Activated CD4-positive, alpha-beta memory T cell treated with anti-CD3 and anti-CD28 coated beads for 36 hours (primary cell): Measurements from ENCODE around the gene ONECUT3. TPM values are rescaled to one million over a fixed set of nuclear protein-coding genes. Genes with fewer than 3 reads are reported as not detected.
"Not testable (repeated sequence)": the region's sequence is repeated elsewhere in the genome, so short reads cannot be mapped to it uniquely, and the experiment has no call there.

ENCODE experiments used
- CTCF ChIA-PET: fragments of 350-600 bp; sonication (Branson Sonifier 250); formaldehyde crosslinking; loops from one replicate; lab custom pipeline; 2021; ENCODE audit warnings: antibody characterized with exemption, inconsistent platforms; lab: Charles Lee
- POLR2A ChIA-PET: fragments of 350-600 bp; sonication (Branson Sonifier 250); formaldehyde crosslinking; loops from one replicate; lab custom pipeline; 2021; ENCODE audit warnings: antibody characterized with exemption; lab: Charles Lee
- DNase-seq: peaks from one replicate; pipeline ENCODE4 v3.0.0-alpha.2; 2020
- H3K27ac Mint-ChIP-seq: one replicate; pipeline ENCODE4 v1.8.0; 2021; ENCODE audit warnings: mixed read lengths
- H3K27me3 Mint-ChIP-seq: one replicate; pipeline ENCODE4 v1.8.0; 2021; ENCODE audit warnings: mixed read lengths
- H3K36me3 Mint-ChIP-seq: one replicate; pipeline ENCODE4 v1.8.0; 2021; ENCODE audit warnings: mixed read lengths
- H3K4me1 Mint-ChIP-seq: one replicate; pipeline ENCODE4 v1.8.0; 2021; ENCODE audit warnings: low read depth, mixed read lengths
- H3K4me3 Mint-ChIP-seq: one replicate; pipeline ENCODE4 v1.8.0; 2021; ENCODE audit warnings: mild to moderate bottlenecking, mixed read lengths
- H3K9me3 Mint-ChIP-seq: one replicate; pipeline ENCODE4 v1.8.0; 2021; ENCODE audit warnings: mixed read lengths
- intact Hi-C: fragments of 100-400 bp; cut with micrococcal nuclease; formaldehyde crosslinking; loops from one replicate; pipeline ENCODE4 v1.15.1; 2023
- total RNA-seq, 2 experiments: library from RNA; stranded (reverse); gene quantifications; one replicate each; pipeline ENCODE4 v1.2.3, GENCODE V29; 2021

ONECUT3 gene
- total RNA-seq, 2 experiments from 2014 or later = not detected

GRCh38 chr19:1796395-1797142 is 43.3 kb downstream of the ONECUT3 start:
- Mint-ChIP-seq H3K4me3 (no peak overlapping the region), H3K36me3 (no peaks in the 10 kb centered on the region), H3K27ac (no peak overlapping the region), H3K27me3 (peaks cover 15% of the 10 kb centered on the region), H3K4me1 (peaks cover 3% of the 10 kb centered on the region), H3K9me3 (no peaks in the 10 kb centered on the region)
- ChIA-PET CTCF (interaction anchor here (0.6 to 1.1 kb wide), 4 partner anchors 10 to 250 kb away, joined by 3 to 4 read pairs (median 4); no protein-coding TSS in a partner anchor), POLR2A (no interaction called here)
- intact Hi-C loops = no loop called here
- no peak for DNase-seq

- DNase-seq, H3K9me3 Mint-ChIP-seq, POLR2A ChIA-PET, H3K4me3 Mint-ChIP-seq, intact Hi-C loops, H3K36me3 Mint-ChIP-seq, H3K27ac Mint-ChIP-seq, H3K4me1 Mint-ChIP-seq: not testable (repeated sequence)
- peaks cover 15% of the 10 kb centered on the region for H3K27me3 Mint-ChIP-seq
- CTCF ChIA-PET = interaction anchor here (0.6 to 1.8 kb wide), 2 partner anchors 11 to 251 kb away, joined by 3 to 6 read pairs; no protein-coding TSS in a partner anchor
Measured at GRCh38 chr19:1797313-1797712, 44.0 kb downstream of the ONECUT3 start.

GRCh38 chr19:1799695-1800342 is 46.5 kb downstream of the ONECUT3 start:
- Mint-ChIP-seq H3K36me3 (no peaks in the 10 kb centered on the region), H3K9me3 (no peaks in the 10 kb centered on the region), H3K4me3 (no peak overlapping the region), H3K27ac (no peak overlapping the region), H3K4me1 (peaks cover 3% of the 10 kb centered on the region), H3K27me3 (peaks cover 8% of the 10 kb centered on the region)
- intact Hi-C loops = no loop called here
- ChIA-PET CTCF (interaction anchor here (2.7 kb wide), 1 partner anchor 26 kb away, joined by 12 read pairs; no protein-coding TSS in a partner anchor), POLR2A (no interaction called here)
- no peak for DNase-seq

- H3K27ac Mint-ChIP-seq = no peak overlapping the region
- ChIA-PET CTCF (interaction anchor here (1.3 kb wide), 1 partner anchor 21 kb away, joined by 4 read pairs; no protein-coding TSS in a partner anchor), POLR2A (no interaction called here)
- H3K27me3 Mint-ChIP-seq = no peaks in the 10 kb centered on the region
- intact Hi-C loops = no loop called here
- no peak overlapping the region for H3K4me3 Mint-ChIP-seq
- no peaks in the 10 kb centered on the region for H3K36me3 Mint-ChIP-seq
- no peak for DNase-seq
- H3K4me1 Mint-ChIP-seq = no peaks in the 10 kb centered on the region
- H3K9me3 Mint-ChIP-seq = no peaks in the 10 kb centered on the region
Measured at GRCh38 chr19:1804858-1805257, 51.6 kb downstream of the ONECUT3 start.

GRCh38 chr19:1805401-1806183 is 52.3 kb downstream of the ONECUT3 start:
- no peak for DNase-seq
- Mint-ChIP-seq H3K27me3 (no peaks in the 10 kb centered on the region), H3K4me3 (no peak overlapping the region), H3K4me1 (no peaks in the 10 kb centered on the region), H3K27ac (no peak overlapping the region), H3K36me3 (no peaks in the 10 kb centered on the region), H3K9me3 (no peaks in the 10 kb centered on the region)
- CTCF ChIA-PET = interaction anchor here (1.3 kb wide), 1 partner anchor 21 kb away, joined by 4 read pairs; no protein-coding TSS in a partner anchor
- POLR2A ChIA-PET = no interaction called here
- intact Hi-C loops = no loop called here

- POLR2A ChIA-PET = no interaction called here
- intact Hi-C loops = no loop called here
- Mint-ChIP-seq H3K4me3 (no peak overlapping the region), H3K27ac (no peak overlapping the region), H3K36me3 (no peaks in the 10 kb centered on the region), H3K4me1 (peaks cover 2% of the 10 kb centered on the region), H3K9me3 (no peaks in the 10 kb centered on the region), H3K27me3 (no peaks in the 10 kb centered on the region)
- CTCF ChIA-PET = no interaction called here
- DNase-seq = no peak
Measured at GRCh38 chr19:1806184-1807029, 53.1 kb downstream of the ONECUT3 start.

GRCh38 chr19:1807030-1807694 is 53.9 kb downstream of the ONECUT3 start:
- H3K4me1 Mint-ChIP-seq = peaks cover 5% of the 10 kb centered on the region
- H3K9me3 Mint-ChIP-seq = no peaks in the 10 kb centered on the region
- no peak for DNase-seq
- H3K27ac Mint-ChIP-seq = no peak overlapping the region
- CTCF ChIA-PET = no interaction called here
- H3K4me3 Mint-ChIP-seq = no peak overlapping the region
- no peaks in the 10 kb centered on the region for H3K36me3 Mint-ChIP-seq
- POLR2A ChIA-PET = no interaction called here
- intact Hi-C loops = no loop called here
- H3K27me3 Mint-ChIP-seq = no peaks in the 10 kb centered on the region

GRCh38 chr19:1807695-1808394 is 54.5 kb downstream of the ONECUT3 start:
- ChIA-PET CTCF (no interaction called here), POLR2A (no interaction called here)
- no peaks in the 10 kb centered on the region for H3K27me3 Mint-ChIP-seq
- peaks cover 8% of the 10 kb centered on the region for H3K4me1 Mint-ChIP-seq
- no peaks in the 10 kb centered on the region for H3K9me3 Mint-ChIP-seq
- no peak overlapping the region for H3K4me3 Mint-ChIP-seq
- intact Hi-C loops = no loop called here
- H3K36me3 Mint-ChIP-seq = no peaks in the 10 kb centered on the region
- no peak for DNase-seq
- H3K27ac Mint-ChIP-seq = no peak overlapping the region

- Mint-ChIP-seq H3K4me1 (peaks cover 13% of the 10 kb centered on the region), H3K27ac (no peak overlapping the region), H3K36me3 (no peaks in the 10 kb centered on the region), H3K4me3 (no peak overlapping the region), H3K27me3 (no peaks in the 10 kb centered on the region), H3K9me3 (no peaks in the 10 kb centered on the region)
- DNase-seq = no peak
- POLR2A ChIA-PET = no interaction called here
- CTCF ChIA-PET = no interaction called here
- intact Hi-C loops = no loop called here
Measured at GRCh38 chr19:1808395-1808731, 55.1 kb downstream of the ONECUT3 start.

GRCh38 chr19:1809678-1810077 is 56.4 kb downstream of the ONECUT3 start:
- peaks cover 16% of the 10 kb centered on the region for H3K4me1 Mint-ChIP-seq
- no peak overlapping the region for H3K27ac Mint-ChIP-seq
- intact Hi-C loops = no loop called here
- no peaks in the 10 kb centered on the region for H3K27me3 Mint-ChIP-seq
- H3K4me3 Mint-ChIP-seq = no peak overlapping the region
- no peaks in the 10 kb centered on the region for H3K9me3 Mint-ChIP-seq
- DNase-seq = no peak
- POLR2A ChIA-PET = no interaction called here
- CTCF ChIA-PET = interaction anchor here (3.6 kb wide), 1 partner anchor 17 kb away, joined by 18 read pairs; no protein-coding TSS in a partner anchor
- H3K36me3 Mint-ChIP-seq = no peaks in the 10 kb centered on the region
